ENCODE measurements around the gene PDE4D. TPM values are rescaled to one million over a fixed set of nuclear protein-coding genes. Genes with fewer than 3 reads are reported as not detected.

The PDE4D gene
- total and polyA plus RNA-seq, 8 donors: 1.5 to 7.1 (median 3.1) TPM

- no peaks in the 10 kb centered on the region for H3K4me1 ChIP-seq
- H3K27ac ChIP-seq: no peak overlapping the region
- no peak overlapping the region for H3K4me3 ChIP-seq
- WGBS, 2 donors: 91 to 97% methylated on average over 7 of the region's 7 CpGs
- no peak for FAIRE-seq
- DNase-seq: no peak
- ATAC-seq: no peak
- intact Hi-C loops (cut with DNase I): no loop called here
- no peaks in the 10 kb centered on the region for H3K27me3 ChIP-seq
- TF ChIP-seq, protein P1, sequence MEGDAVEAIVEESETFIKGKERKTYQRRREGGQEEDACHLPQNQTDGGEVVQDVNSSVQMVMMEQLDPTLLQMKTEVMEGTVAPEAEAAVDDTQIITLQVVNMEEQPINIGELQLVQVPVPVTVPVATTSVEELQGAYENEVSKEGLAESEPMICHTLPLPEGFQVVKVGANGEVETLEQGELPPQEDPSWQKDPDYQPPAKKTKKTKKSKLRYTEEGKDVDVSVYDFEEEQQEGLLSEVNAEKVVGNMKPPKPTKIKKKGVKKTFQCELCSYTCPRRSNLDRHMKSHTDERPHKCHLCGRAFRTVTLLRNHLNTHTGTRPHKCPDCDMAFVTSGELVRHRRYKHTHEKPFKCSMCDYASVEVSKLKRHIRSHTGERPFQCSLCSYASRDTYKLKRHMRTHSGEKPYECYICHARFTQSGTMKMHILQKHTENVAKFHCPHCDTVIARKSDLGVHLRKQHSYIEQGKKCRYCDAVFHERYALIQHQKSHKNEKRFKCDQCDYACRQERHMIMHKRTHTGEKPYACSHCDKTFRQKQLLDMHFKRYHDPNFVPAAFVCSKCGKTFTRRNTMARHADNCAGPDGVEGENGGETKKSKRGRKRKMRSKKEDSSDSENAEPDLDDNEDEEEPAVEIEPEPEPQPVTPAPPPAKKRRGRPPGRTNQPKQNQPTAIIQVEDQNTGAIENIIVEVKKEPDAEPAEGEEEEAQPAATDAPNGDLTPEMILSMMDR (IDR thresholded peaks at IDR 0.05): no peak
- H3K9me3 ChIP-seq: no peaks in the 10 kb centered on the region
- no peaks in the 10 kb centered on the region for H3K36me3 ChIP-seq
Measured at GRCh38 chr5:59005934-59006701, 887.4 kb downstream of the PDE4D start.

DNA sequence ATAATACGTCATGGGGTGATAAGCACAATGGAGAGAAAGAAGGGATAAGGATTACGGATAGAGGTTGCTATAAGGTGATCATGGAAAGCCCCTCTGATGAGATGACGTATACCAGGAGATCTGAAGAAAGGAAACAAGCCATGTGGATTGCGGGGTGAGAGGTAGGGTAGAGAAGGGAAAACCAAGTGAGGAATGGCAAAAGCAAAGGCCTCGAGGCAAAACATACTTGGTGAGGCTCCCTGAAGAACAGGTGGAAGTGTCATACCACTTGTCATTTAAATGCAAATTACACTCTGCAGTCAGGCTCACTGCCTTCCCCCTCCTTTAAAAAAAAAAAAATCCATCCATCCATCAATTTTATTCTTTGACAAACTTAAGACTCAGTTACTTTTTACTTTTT, 889.9 kb downstream of the PDE4D start:
- no peak for DNase-seq
- no peaks in the 10 kb centered on the region for H3K36me3 ChIP-seq
- no peaks in the 10 kb centered on the region for H3K9me3 ChIP-seq
- H3K4me1 ChIP-seq: no peaks in the 10 kb centered on the region
- WGBS, 2 donors: 78 to 90% methylated on average over 5 of the region's 5 CpGs
- no peaks in the 10 kb centered on the region for H3K27me3 ChIP-seq
- no peak for ATAC-seq
- no peak for FAIRE-seq
- no peak overlapping the region for H3K27ac ChIP-seq
- TF ChIP-seq, protein P1 (IDR thresholded peaks at IDR 0.05): no peak
- no peak overlapping the region for H3K4me3 ChIP-seq
- intact Hi-C loops (cut with DNase I): loop anchor here in 2 of 3 donors (5.0 kb wide), 2 partner anchors 106 to 111 kb away; no protein-coding TSS in a partner anchor

DNA sequence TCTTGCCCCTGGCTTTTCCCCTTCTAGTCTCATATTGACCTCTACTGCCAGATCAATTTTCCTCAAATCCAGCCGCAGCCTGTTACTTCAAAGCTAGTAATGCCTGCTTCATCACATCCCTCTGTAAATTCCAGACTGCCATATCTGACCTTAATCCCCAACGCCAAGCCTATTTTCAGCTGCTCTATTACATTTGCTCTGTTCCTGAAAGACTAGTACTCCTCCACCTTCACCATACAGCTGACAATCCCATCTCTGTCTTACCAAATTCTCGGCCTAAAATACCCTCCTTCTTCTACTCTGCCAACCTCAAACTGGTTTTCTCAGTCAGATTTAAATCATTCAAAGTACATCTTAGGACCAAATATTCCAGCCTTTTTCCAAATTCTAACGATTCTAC, 890.4 kb downstream of the PDE4D start:
- Histone ChIP-seq H3K27ac (no peak overlapping the region), H3K9me3 (no peaks in the 10 kb centered on the region), H3K36me3 (no peaks in the 10 kb centered on the region), H3K4me1 (no peaks in the 10 kb centered on the region), H3K27me3 (no peaks in the 10 kb centered on the region), H3K4me3 (no peak overlapping the region)
- TF ChIP-seq, protein P1 (IDR thresholded peaks at IDR 0.05): no peak
- ATAC-seq: no peak
- intact Hi-C loops (cut with DNase I): loop anchor here in 2 of 3 donors (5.0 kb wide), 2 partner anchors 106 to 111 kb away; no protein-coding TSS in a partner anchor
- no peak for DNase-seq
- no peak for FAIRE-seq
- WGBS, 2 donors: 79 to 81% methylated on average over 4 of the region's 4 CpGs

GRCh38 chr5:59002162-59002825, 891.2 kb downstream of the PDE4D start:
- no peaks in the 10 kb centered on the region for H3K27me3 ChIP-seq
- FAIRE-seq (no peak), ATAC-seq (no peak), DNase-seq (no peak)
- no peaks in the 10 kb centered on the region for H3K9me3 ChIP-seq
- TF ChIP-seq, protein P1 (IDR thresholded peaks at IDR 0.05): no peak
- no peaks in the 10 kb centered on the region for H3K36me3 ChIP-seq
- no peaks in the 10 kb centered on the region for H3K4me1 ChIP-seq
- no peak overlapping the region for H3K4me3 ChIP-seq
- intact Hi-C loops (cut with DNase I): loop anchor here in 2 of 3 donors (5.0 kb wide), 2 partner anchors 105 to 110 kb away; no protein-coding TSS in a partner anchor
- no peak overlapping the region for H3K27ac ChIP-seq
- WGBS, 2 donors: 5 to 100% methylated on average over 1 of the region's 1 CpG

All from pancreas (tissue), 10 donors.